ENCODE measurements around the gene A1CF. TPM values are rescaled to one million over a fixed set of nuclear protein-coding genes. Genes with fewer than 3 reads are reported as not detected.

Gene A1CF
- polyA plus RNA-seq, 1 donor, result 39.6 TPM

Other genes starting within 250 kb of the A1CF start
- gene ASAH2B, start 145.7 kb downstream of the A1CF start, polyA plus RNA-seq, result 12.5 TPM
- 12.0 TPM for gene PRKG1, start 188.9 kb upstream of the A1CF start, polyA plus RNA-seq